Osteoblast (primary cell): ENCODE data around the gene AMN. TPM values are rescaled to one million over a fixed set of nuclear protein-coding genes. Genes with fewer than 3 reads are reported as not detected.
A peak's percentile ranks its signal among the peaks of the same experiment; 100 is the strongest.

Source experiments
- DNase-seq: peaks from one replicate; pipeline ENCODE4 v3.0.0; 2011; ENCODE audit warnings: low spot score, mixed read lengths; ENCODE audit not compliant: insufficient read length; ENCODE audit errors: missing footprints
- H2AFZ ChIP-seq: 2 replicates; pipeline ENCODE4 v1.6.0; 2011; ENCODE audit warnings: mild to moderate bottlenecking, low read length
- H3K27ac ChIP-seq: 2 replicates; pipeline ENCODE4 v1.5.1; 2011; ENCODE audit warnings: mild to moderate bottlenecking, low read depth, low read length, moderate library complexity
- H3K27me3 ChIP-seq: 2 replicates; pipeline ENCODE4 v1.6.0; 2012; ENCODE audit warnings: mild to moderate bottlenecking, control low read depth, inconsistent platforms, low read length, moderate library complexity; ENCODE audit not compliant: insufficient read depth
- H3K36me3 ChIP-seq: 2 replicates; pipeline ENCODE4 v1.5.1; 2011; ENCODE audit warnings: mild to moderate bottlenecking, low read length, control low read depth, moderate library complexity; ENCODE audit not compliant: insufficient read depth
- H3K4me1 ChIP-seq: 2 replicates; pipeline ENCODE4 v1.5.1; 2011; ENCODE audit warnings: mild to moderate bottlenecking, low read length, control low read depth, moderate library complexity; ENCODE audit not compliant: insufficient read depth
- H3K4me2 ChIP-seq: 2 replicates; pipeline ENCODE4 v1.6.0; 2011; ENCODE audit warnings: mild to moderate bottlenecking, low read length; ENCODE audit not compliant: insufficient read depth
- H3K4me3 ChIP-seq: fragments of 200-600 bp; sonication (generic); 3 replicates; pipeline ENCODE4 v1.5.1; 2012; ENCODE audit warnings: mild to moderate bottlenecking, low read length, inconsistent platforms; ENCODE audit not compliant: insufficient read depth
- H3K79me2 ChIP-seq: 2 replicates; pipeline ENCODE4 v1.6.0; 2012; ENCODE audit warnings: mild to moderate bottlenecking, low read length, control low read depth, inconsistent platforms; ENCODE audit not compliant: insufficient read depth
- H3K9me3 ChIP-seq: 2 replicates; pipeline ENCODE4 v1.5.1; 2011; ENCODE audit warnings: low read depth, low read length, control low read depth
- H4K20me1 ChIP-seq: 2 replicates; pipeline ENCODE4 v1.6.0; 2012; ENCODE audit warnings: mild to moderate bottlenecking, low read length, control low read depth; ENCODE audit not compliant: insufficient read depth
- total RNA-seq: library from RNA; depleted of rRNA; stranded (reverse); fragments of >200 nt; gene quantifications from 2 replicates; pipeline ENCODE4 v1.2.3, GENCODE V29; 2012
- TF ChIP-seq, protein P1 (sequence below): IDR thresholded peaks from 2 replicates; pipeline ENCODE4 v1.5.1; 2011; ENCODE audit warnings: mild to moderate bottlenecking, low read depth, low read length, moderate library complexity; ENCODE audit errors: extremely low read depth

AMN gene
- total RNA-seq, 1 donor = under 0.01 TPM

DNA sequence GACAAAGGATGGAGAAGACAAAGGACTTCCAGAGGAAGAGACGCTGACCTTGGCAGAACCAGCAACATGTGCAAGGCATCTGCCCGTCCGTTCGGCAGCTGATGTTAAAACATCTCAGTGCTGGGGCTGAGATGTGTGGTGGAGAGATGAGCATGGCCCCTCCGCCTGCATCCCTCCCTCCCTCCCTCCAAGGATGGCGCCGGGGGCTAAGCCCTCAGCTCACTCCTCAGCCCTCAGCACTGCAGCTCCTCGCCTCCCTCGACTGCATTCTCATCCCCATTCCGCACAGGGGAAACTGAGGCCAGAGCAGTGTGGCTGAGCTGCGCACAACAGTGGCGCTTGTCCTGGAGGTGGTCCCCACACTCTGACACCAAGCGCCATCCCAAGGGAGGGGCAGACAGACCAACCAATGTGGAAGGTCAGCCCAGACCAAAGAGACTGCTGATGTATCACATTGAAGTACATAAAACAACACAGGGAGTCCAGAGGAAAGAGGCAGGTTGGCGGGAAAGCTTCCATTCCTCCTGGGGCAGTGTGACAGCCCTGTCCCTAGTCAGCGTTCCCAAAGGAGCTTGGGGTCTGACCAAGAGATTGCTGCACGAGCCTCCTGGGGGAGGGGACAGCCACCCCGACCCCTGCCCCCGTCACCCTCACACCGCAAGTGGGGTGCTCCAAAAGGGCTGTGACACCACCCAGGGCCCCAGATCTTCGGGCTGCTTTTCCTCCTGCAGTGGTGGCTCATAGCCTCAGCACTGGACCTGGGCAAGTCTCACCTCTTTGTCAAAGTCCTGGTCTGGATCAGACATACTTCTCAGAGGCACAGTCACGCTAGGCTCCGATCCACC is 15.1 kb downstream of the AMN start:
- TF ChIP-seq, protein P1, sequence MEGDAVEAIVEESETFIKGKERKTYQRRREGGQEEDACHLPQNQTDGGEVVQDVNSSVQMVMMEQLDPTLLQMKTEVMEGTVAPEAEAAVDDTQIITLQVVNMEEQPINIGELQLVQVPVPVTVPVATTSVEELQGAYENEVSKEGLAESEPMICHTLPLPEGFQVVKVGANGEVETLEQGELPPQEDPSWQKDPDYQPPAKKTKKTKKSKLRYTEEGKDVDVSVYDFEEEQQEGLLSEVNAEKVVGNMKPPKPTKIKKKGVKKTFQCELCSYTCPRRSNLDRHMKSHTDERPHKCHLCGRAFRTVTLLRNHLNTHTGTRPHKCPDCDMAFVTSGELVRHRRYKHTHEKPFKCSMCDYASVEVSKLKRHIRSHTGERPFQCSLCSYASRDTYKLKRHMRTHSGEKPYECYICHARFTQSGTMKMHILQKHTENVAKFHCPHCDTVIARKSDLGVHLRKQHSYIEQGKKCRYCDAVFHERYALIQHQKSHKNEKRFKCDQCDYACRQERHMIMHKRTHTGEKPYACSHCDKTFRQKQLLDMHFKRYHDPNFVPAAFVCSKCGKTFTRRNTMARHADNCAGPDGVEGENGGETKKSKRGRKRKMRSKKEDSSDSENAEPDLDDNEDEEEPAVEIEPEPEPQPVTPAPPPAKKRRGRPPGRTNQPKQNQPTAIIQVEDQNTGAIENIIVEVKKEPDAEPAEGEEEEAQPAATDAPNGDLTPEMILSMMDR = no peak
- H3K4me1 ChIP-seq = no peaks in the 10 kb centered on the region
- peaks cover 48% of the 10 kb centered on the region for H3K36me3 ChIP-seq

DNA sequence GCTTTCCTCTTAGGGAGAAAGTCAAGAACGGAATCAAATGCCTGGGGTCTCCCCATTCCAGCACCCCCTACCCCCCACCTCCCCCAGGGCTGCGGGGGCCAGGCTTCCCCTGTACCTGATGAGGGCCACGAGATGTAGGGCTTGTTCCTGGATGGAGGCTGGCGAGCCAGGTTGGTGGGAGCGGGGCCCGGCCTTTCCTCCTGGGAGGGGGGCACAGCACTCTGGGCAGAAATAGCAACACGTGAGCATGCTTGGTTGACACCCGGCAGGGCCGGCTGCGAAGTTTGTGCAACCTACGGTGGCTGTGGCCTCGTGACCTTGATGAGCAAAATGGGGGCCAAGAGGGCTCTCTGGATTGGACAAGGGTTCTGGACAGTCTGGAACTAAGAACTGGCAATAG is 15.7 kb downstream of the AMN start:
- Histone ChIP-seq H3K27me3 (no peaks in the 10 kb centered on the region), H3K4me2 (no peak overlapping the region), H3K36me3 (peaks cover 48% of the 10 kb centered on the region), H3K9me3 (no peaks in the 10 kb centered on the region), H3K27ac (no peak overlapping the region), H3K79me2 (peaks cover 2% of the 10 kb centered on the region), H4K20me1 (peaks cover 7% of the 10 kb centered on the region), H3K4me3 (no peak overlapping the region), H2AFZ (no peak overlapping the region), H3K4me1 (no peaks in the 10 kb centered on the region)
- peak; percentile 37 for DNase-seq
- TF ChIP-seq, protein P1 = no peak

More for the DNA sequence above, 15.1 kb downstream of the AMN start:
- H3K9me3 ChIP-seq = no peaks in the 10 kb centered on the region
- H4K20me1 ChIP-seq = peaks cover 7% of the 10 kb centered on the region
- H2AFZ ChIP-seq = no peak overlapping the region
- DNase-seq = peak; percentile 76
- no peak overlapping the region for H3K27ac ChIP-seq
- H3K27me3 ChIP-seq = no peaks in the 10 kb centered on the region
- no peak overlapping the region for H3K4me3 ChIP-seq
- H3K79me2 ChIP-seq = no peaks in the 10 kb centered on the region
- H3K4me2 ChIP-seq = no peak overlapping the region

DNA sequence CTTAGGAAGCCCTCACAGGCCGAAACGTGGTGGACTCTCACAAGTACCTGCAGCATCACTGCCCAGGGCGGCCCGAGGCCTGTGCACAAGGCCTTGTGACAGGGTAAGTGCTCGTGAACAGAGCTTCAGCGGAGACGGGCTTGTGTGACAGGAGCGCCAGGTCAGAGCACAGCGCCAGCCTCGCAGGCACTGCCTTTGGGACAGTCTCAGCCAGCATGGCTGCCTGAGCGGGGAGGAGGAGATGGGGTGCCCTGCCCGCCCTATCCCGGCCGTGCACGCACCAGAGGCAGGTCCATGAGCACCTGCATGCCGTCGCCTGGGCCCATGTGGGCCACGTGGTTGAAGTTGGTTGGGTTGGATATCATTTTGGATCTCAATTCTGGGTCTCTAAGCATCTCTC is 16.9 kb downstream of the AMN start:
- Histone ChIP-seq H3K79me2 (peaks cover 2% of the 10 kb centered on the region), H3K27me3 (no peaks in the 10 kb centered on the region), H3K4me3 (no peak overlapping the region), H3K4me2 (no peak overlapping the region), H3K4me1 (no peaks in the 10 kb centered on the region), H3K27ac (no peak overlapping the region), H2AFZ (no peak overlapping the region), H3K9me3 (no peaks in the 10 kb centered on the region), H4K20me1 (peaks cover 4% of the 10 kb centered on the region), H3K36me3 (peaks cover 59% of the 10 kb centered on the region)
- TF ChIP-seq, protein P1 = no peak
- peak; percentile 43 for DNase-seq

DNA sequence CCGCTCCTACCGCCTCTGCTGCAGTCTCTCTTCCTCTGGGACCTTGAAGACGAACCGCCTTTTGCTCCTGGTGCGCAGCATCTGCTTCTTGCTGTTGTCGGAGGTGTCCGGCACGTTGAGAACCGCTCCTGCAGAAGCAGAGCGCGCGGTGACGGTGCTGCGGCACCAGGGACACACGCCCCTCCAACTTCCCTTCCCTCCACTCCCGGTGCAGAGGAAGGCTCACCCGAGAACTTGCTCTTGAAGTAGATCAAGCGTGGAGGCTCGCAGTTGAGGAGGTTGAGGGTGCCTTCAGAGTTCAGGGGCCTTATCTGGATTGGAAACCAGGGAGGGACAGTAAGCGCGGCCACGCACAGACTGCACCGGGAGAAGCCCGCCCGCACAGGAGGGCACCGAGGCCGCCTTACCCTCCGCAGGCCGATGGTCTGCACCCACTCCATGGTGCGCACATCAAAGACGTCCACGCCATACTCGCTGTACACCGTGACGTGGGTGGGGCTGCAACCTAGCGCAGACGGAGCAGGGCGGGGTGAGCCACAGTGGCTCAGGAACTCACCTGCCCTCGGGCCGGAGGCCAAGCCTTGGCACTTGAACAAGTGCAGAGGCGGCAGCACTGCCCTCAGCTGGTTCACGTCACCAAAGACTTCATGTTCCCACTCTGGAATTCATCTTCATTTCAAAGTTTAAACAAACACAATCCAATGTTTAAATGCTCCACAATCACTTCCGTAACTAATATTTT is 17.5 kb downstream of the AMN start:
- Histone ChIP-seq H3K27me3 (no peaks in the 10 kb centered on the region), H4K20me1 (peaks cover 4% of the 10 kb centered on the region), H3K4me2 (no peak overlapping the region), H3K4me1 (no peaks in the 10 kb centered on the region), H3K36me3 (peaks cover 64% of the 10 kb centered on the region), H3K27ac (no peak overlapping the region), H2AFZ (no peak overlapping the region), H3K79me2 (peaks cover 2% of the 10 kb centered on the region), H3K4me3 (no peak overlapping the region), H3K9me3 (no peaks in the 10 kb centered on the region)
- peak; percentile 76 for DNase-seq
- TF ChIP-seq, protein P1 = no peak
